Measurements from ENCODE around the gene SPACA7.

DNA sequence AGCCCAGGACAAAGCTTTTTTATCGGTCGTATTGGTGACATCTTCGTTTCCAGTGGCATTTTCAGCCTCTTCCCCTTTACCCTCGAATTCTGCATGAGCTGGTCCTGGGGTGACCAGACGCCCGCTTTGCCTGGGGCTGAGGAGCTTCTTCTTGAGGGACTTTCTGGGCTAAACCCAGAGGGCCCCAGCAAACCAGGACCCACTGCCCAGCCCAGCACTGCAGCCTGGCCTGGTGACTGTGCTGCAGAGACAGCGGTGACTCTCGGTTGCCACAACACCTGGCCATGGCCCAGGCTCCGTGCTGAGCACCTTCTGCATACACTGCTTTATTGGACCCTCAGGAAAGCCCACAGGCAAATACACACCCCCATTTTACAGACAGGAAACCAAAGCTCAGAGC, 21.0 kb downstream of the SPACA7 start:
- no peak for TF ChIP-seq JUND (IDR thresholded peaks at IDR 0.05)
- TF ChIP-seq, protein P1, sequence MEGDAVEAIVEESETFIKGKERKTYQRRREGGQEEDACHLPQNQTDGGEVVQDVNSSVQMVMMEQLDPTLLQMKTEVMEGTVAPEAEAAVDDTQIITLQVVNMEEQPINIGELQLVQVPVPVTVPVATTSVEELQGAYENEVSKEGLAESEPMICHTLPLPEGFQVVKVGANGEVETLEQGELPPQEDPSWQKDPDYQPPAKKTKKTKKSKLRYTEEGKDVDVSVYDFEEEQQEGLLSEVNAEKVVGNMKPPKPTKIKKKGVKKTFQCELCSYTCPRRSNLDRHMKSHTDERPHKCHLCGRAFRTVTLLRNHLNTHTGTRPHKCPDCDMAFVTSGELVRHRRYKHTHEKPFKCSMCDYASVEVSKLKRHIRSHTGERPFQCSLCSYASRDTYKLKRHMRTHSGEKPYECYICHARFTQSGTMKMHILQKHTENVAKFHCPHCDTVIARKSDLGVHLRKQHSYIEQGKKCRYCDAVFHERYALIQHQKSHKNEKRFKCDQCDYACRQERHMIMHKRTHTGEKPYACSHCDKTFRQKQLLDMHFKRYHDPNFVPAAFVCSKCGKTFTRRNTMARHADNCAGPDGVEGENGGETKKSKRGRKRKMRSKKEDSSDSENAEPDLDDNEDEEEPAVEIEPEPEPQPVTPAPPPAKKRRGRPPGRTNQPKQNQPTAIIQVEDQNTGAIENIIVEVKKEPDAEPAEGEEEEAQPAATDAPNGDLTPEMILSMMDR (IDR thresholded peaks at IDR 0.05; ENCODE audit: low read depth, low read length, missing input control), result no peak
- TF ChIP-seq RAD21 (IDR thresholded peaks at IDR 0.05), result no peak
- TF ChIP-seq, protein P2, sequence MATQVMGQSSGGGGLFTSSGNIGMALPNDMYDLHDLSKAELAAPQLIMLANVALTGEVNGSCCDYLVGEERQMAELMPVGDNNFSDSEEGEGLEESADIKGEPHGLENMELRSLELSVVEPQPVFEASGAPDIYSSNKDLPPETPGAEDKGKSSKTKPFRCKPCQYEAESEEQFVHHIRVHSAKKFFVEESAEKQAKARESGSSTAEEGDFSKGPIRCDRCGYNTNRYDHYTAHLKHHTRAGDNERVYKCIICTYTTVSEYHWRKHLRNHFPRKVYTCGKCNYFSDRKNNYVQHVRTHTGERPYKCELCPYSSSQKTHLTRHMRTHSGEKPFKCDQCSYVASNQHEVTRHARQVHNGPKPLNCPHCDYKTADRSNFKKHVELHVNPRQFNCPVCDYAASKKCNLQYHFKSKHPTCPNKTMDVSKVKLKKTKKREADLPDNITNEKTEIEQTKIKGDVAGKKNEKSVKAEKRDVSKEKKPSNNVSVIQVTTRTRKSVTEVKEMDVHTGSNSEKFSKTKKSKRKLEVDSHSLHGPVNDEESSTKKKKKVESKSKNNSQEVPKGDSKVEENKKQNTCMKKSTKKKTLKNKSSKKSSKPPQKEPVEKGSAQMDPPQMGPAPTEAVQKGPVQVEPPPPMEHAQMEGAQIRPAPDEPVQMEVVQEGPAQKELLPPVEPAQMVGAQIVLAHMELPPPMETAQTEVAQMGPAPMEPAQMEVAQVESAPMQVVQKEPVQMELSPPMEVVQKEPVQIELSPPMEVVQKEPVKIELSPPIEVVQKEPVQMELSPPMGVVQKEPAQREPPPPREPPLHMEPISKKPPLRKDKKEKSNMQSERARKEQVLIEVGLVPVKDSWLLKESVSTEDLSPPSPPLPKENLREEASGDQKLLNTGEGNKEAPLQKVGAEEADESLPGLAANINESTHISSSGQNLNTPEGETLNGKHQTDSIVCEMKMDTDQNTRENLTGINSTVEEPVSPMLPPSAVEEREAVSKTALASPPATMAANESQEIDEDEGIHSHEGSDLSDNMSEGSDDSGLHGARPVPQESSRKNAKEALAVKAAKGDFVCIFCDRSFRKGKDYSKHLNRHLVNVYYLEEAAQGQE (IDR thresholded peaks at IDR 0.05), result no peak
- no peak for TF ChIP-seq TAF1 (conservative IDR thresholded peaks at IDR 0.05)
- TF ChIP-seq MAX (IDR thresholded peaks at IDR 0.05), result no peak
